ENCODE results near the gene CCL18.
A peak's percentile ranks its signal among the peaks of the same experiment; 100 is the strongest.
"Not testable (repeated sequence)": the region's sequence is repeated elsewhere in the genome, so short reads cannot be mapped to it uniquely, and the experiment has no call there.

The CCL18 gene

DNA sequence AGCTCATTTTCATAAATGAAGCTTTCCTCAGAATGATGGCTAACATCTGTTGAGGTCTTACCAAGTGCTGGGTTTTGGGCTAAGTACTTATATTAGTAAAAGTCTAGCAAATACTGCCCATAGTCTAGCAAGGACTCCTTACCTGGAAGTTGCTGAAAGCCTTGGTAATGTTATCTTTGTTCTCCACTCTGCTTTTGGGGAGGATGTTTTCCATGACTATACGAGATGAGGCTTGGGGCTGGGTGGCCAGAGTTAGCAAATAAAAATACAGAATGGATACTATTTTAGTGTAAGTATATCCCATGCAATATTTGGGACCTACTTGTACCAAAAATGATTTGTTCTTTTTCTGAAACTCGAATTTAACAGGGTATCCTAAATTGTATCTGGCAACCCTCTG lies 7.7 kb downstream of the CCL18 start:
- no peak for DNase-seq (ENCODE audit: low read depth in 3 of 3)

DNA sequence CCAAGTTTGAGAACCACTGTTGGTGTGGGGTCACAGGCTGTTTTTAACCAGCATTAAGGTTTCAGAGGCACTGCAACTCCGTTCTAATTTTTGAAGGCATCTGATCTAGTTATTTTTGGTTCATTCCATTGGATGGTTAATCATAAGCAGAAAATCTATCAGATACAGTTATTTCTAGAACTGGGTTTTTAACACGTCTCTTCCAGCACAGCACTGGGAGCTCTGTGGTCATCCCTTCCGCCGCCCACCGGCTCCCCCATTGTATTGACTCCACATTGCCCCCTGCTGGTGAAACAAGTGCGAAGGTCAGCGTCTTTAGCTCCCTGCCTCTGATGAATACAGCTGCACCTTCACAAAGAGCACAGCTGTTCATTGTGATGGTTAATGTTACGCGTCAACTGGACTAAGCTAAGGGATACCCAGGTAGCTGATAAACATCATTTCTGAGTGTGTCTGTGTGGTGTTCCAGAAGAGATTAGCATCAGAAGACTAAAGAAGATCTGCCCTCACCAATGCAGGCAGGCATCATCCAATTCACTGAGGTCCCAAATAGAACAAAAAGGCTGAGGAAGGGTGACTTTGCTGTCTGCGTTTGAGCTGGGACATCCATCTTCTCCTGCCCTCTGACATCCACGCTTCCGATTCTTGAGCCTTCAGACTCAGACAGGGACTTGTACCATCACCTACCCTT lies 8.5 kb downstream of the CCL18 start:
- peak in 1 of 3 experiments; percentile 28 for DNase-seq (ENCODE audit: low read depth in 3 of 3)

DNA sequence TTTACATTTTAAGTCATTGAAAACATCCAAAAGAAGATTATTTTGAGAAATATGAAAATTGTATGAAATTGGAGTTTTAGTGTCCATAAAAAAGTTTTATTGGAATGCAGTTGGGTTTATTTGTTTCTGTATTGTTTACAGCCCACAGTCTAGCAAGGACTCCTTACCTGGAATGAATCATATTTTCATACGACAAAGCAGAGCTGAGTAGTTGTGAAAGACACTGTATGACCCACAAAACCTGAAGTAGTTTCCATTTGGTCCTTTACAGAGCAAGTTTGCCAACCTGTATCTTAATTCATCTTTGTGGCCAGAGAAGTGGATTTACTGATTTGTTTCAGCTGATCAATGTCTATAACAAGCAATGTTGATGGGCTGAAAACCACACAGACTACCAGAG lies 10.3 kb downstream of the CCL18 start:
- DNase-seq (ENCODE audit: low read depth in 3 of 3), result no peak

DNA sequence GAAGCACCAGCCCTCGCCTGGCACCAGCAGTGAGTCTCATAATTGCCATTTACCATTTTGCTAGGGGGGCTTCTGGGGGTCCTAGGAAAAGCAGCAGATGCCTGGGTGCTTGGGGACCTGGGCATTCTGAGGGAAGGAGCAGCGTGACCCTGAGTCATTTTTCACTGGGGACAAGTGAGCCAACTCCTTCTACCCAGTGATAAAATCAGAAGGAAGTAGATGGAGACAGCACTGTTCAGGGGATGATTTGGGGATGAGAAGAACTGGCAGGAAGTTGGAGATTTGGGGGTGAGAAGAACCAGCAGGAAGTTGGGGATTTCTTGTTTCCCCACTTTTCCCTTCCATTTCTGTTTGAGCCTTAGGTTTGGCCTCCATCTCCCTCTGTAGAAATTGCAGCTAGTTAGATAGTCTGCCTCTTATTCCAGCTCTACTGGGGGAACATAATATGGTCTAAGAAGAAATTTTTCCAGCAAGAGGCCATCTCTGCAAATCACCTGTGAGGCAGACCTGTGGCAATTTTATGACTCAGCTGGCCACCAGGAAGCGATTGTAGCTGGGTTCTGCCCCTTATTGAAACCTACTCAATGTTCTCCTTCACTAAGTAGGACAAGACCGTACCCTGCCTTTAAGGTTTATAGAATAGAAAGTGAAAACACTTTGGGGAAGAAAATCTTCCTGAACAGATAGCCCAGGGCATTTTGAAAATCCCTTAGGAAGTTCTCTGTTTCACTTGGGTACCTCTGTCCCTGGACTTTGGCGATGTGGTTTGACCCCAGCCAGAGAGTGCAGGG lies 17.8 kb downstream of the CCL18 start:
- DNase-seq (ENCODE audit: low read depth in 3 of 3), result not testable (repeated sequence)

DNA sequence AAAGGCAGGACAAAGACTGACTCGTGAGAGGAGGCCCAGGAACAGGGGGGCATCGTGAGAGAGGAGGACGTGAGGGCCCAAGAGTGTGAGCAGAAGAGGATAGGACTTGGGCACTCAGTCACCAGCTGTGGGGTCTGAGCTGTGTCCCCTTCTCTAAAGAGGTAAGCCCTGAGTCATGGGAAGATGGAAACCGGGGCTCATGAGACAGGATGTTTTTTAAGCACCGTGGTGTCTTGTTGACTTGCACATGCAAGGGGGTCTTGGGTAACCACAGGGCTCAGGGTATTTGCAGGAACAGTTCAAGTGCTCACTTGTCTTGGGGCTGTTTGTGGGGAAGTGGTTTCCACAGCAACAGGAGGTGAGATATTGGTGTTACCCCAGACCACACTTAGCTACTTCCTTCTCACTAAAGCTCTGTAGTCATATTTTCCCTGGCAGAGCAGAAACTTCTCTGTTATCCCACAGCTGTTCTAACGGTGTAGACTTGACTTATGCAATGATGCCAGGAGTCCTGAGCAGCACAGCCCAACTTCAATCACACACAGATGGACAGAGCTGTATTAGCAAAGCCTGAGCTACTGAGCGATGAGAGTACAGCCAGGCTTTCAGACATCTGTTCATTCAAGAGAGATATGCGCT lies 18.5 kb downstream of the CCL18 start:
- not testable (repeated sequence) for DNase-seq (ENCODE audit: low read depth in 3 of 3)

DNA sequence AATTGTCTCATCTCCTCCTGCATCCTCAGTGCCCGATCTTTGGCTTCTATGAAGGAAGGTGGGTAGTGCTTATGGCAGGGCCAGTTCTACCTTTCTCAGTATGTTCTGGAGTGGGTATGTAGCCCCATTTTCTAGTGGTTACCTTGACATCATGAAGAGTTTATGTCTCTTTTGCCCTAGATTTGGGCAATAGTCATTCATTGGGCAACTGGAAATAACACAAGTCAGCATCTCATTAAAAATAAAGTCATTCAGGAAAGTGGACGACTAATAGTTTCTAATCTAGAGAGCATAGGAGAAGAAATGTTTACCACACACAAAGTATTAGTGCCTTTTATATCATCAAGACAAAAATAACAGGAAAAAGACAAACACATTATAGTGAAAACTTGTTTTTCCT lies 19.6 kb downstream of the CCL18 start:
- DNase-seq (ENCODE audit: low read depth in 3 of 3), result not testable (repeated sequence)

DNA sequence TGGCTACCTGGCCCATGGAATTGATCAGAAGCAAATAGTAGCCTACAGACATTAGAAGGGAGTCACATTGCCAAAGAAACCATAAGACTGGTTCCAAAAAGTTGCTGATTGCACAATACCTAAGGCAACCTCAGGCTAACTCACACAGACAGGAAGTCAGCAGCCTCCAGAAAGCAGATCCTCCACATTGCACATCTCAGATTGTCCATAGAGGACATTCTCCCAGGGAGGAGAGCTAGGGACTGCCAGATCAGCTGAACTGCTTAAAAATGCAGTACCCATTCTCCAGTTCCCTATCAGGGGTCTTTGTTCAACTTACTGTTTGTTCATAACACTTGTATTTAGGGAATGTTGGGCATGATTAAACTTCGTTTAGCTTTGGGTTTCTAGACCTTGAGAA lies 21.7 kb downstream of the CCL18 start:
- DNase-seq (ENCODE audit: low read depth in 3 of 3), result no peak

DNA sequence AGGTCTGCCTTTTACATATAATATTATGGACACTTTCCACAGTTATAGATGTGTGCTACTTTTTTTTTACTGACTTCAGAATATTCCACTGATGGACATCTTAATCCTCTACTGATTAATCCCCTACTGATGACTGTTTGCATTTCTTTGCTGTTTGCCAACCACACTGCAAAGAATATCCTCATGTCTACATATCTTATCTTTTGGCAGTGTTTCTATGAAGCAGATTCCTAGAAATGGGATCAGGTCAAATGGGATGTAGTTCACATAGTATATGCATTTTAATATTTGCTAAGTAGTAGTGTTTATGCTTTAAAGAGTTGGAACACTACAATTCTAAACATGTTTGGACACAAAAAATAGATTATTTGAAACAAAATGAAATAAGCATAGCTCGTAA lies 22.7 kb downstream of the CCL18 start:
- no peak for DNase-seq (ENCODE audit: low read depth in 3 of 3)

DNA sequence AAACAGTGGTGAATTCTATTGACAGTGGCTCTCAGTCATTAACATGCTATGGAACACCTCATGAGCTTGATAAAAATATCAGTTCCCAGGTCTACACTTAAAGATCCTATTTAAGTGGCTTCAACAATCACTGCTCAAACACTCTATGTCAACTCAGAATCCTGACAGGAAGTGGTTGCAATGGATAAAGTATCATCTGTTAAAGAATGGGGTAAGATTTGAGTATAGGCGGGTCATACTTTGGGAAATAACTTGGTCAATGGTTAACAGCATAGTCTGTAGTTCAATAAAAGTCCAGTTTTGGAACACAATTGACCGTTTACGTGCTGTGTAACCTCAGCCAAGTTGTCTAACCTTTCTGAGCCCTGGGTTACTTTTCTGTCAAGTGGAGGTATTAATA lies 23.4 kb downstream of the CCL18 start:
- DNase-seq (ENCODE audit: low read depth in 3 of 3), result not testable (repeated sequence)

DNA sequence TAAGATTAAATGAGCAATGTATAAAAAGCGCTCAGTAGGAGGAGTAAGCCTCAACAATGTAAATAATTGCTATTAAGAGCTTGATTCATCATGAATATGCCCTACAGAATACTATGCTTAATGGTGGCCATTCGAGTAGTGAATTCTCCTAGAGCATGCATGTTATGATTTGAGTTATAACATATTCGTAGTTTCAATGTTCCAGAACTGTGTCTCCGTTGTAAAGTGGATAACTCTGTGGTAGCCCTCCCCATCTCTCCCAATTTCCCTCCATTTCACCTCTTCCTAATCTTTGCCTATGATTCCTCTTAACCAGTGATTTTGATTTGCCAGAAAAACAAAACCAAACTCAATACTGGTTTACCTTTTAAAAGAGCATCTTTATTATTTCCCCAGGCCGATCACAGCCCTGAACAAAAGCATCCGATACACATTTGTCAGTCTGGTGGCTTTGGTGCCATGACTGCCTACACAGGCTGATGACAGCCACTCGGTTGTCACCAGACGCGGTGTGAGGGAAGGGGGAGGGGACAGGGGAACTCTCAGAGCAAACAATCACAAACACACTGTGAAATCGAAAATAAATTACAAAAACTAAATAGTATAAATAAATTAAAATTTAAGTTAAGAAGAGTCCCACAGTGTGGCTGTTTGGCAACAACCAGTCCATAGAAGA lies 24.0 kb downstream of the CCL18 start:
- DNase-seq (ENCODE audit: low read depth in 3 of 3), result not testable (repeated sequence)

DNA sequence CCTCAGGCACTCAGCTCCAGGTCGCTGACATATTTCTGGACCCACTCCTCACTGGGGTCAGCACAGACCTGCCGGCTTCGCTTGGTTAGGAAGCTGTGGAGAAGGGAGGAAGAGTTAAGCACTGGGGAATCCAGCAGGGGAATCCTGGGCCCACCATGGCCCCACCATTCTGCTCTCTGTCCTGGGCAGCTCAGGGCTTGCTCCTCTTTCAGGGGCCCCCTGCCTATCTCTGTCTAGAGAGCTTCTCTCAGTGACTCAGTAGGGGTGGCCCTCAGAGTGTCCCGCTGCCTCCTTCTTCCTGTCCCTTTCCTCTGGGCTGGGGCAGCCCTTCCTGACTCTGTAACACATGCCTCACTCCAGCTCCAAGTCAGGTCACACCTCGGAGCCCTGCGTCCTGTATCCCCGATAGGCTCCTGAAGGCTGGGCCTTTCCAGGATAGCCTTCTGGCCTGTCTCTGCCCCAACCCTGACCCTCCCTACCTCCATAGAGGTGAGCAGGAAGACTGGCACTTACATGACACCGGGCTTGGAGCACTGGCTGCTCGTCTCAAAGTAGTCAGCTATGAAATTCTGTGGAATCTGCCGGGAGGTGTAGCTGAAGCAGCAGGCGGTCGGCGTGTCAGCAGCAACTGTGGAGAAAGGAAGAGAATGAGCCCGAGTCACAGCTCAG lies 24.7 kb downstream of the CCL18 start:
- DNase-seq (ENCODE audit: low read depth in 3 of 3), result no peak

DNA sequence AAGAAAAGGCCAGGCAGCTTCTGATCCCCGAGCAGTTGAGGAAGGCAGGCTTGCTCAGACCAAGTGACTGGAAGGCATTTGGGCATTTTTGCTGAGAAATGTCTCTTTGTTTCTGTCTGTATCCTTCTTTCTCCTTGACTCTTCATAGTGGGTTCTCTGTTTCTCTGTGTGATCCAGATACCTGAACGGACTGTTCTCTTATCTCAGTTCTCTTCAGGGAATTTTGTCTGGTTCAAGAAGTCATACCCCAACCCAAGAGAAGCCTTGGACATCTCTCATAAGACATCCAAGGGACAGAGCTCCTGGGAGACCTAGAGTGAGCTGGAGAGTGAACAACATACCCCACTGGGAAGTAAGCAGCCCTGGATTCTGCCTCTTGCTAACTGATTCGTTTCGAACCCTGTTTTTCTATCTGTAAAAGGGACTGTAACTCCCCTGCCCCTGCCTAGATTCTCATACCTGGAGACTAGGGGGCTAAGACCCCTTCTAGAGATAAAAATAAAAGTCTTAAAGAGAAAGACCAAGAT lies 25.3 kb downstream of the CCL18 start:
- no peak for DNase-seq (ENCODE audit: low read depth in 3 of 3)

DNA sequence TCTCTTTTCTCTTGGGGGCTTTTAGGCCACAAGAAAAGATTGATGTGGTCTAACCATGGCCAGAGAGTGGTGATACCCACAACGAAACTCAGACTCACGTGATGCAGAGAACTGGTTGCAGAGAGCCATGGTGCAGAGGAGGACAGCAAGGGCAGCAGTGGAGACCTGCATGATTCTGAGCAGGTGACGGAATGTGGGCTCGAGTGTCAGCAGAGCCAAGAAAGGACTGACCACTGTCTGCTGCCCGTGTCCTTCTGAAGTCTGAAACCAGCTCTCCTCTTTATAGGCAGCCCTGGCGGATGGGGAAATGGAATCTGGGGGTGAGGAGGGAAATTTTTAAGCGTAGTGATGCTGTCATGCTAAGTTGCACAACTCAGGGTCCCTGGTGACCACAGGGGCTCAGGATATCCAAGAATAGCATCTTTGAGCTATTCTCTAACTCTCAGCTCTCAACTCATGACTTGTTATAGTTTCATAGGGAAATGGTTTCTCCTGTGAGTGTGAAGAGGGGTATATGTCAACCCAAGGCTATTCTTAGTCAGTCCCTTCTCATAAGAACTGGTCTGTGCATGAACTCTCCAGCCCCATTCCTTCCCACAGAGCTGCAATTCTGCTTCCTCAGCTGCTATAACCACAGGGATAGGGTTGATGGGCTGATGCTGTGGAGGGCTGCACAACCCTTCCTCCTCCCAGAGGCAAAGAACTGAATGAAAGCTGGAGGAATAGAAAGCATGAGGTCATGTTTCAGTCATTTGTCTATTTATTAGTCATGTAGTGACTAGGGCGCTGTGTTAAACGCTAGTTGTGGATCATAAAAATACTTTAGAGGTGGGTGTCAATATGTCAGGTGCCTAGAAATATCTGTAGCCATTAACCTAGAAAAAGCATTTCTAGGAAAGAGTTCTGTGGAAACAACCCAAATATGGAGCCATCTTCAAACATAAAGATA lies 26.1 kb downstream of the CCL18 start, which contains the start of gene CCL3:
Gene CCL3, minus strand, starts transcription at position 256 of the 949 bp plus-strand sequence. Its CDS starts 85 bp downstream, at position 171.
- no peak for DNase-seq (ENCODE audit: low read depth in 3 of 3)

DNA sequence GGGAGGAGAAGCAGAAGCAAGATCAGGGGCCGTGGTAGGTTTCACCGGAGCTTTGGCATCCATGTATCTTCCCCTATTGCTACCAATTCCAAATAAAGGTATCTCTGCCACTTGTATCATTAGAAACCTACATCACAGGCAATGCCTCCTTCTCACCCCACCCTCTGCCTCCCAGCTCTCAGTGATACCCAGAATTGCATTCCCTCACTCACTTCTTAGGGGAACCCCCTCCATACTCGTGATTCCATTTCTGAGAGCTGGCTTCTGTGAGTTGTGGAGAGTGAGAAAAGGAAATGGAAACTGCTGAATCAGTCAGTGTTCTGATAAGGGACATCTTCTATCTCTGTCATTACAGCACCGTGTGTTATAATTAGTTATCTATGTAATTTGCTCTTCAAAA lies 28.2 kb downstream of the CCL18 start:
- DNase-seq (ENCODE audit: low read depth in 3 of 3), result no peak

DNA sequence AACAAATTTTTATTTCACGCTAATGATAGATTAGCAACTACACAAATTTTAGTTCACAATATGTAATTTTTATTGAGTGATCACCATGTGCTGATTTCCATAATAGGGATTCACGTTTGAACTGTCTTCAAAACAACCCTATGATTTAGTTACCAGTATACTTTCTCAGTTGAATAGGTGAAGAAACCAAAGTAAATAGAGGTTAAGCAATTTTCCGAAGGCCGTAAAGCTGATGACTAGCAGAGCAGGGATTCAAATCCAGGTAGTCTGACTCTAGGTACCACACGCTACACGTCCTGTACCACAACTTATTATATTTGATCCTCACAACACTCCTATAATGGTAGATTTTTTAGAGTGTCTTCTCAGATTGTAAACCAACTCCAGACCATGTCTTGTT lies 28.6 kb downstream of the CCL18 start:
- not testable (repeated sequence) for DNase-seq (ENCODE audit: low read depth in 3 of 3)

DNA sequence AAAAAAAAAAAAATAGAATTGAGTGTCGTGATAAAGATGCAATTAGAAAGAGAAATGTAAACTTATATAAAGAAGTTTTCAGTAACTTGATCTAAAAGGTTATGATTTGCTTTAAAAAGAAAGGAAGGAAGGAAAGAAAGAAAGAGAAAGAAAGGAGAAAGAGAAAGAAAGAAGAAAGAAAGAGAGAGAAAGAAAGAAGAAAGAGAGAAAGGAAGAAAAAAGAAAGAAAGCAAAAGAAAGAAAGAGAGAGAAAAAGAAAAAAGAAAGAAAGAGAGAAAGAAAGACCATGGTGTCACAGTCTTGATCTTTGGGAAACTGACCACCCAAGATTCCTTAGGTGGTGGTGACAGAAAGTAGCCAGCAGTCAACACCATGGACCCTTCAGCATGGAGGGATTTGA lies 30.2 kb downstream of the CCL18 start:
- DNase-seq (ENCODE audit: low read depth in 3 of 3), result no peak

DNA sequence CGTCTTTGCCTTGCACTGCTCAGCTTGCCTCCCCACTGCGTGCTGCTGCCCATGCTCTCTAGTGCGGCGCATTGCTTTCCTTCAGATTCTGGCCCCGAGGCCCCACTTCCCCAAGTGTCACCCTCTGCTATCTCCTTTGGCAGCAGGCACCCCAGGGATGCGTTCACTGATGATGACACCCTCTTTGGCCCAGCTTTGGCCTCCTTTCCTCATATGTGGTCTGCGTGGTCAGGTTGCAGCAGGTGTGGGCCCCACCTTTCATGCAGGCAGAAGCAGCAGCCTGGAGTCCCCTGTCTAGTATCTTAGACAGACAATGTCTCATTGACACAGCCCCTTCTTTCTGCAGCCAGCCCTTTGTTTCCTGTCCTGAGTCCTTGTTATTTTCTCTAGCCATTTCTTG lies 30.7 kb downstream of the CCL18 start:
- DNase-seq (ENCODE audit: low read depth in 3 of 3), result no peak

DNA sequence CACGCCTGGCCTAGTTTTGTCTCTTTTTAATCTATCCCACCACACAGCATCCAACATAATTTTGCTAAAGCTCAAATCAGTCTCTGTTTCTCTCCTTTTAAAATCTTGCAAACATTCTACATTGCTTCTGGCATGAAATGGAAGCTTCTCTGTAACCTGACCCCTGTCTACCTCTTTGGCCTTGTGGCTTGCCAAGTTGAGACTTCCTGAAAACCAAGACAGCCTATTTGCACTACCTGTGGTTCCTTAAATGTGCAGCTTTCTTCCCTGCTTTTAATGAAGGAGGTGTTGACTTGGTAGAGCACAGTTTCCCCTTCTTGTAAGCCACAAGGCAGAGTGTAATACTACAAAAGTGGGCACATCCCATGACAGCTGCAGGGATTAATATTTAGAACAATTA lies 31.9 kb downstream of the CCL18 start:
- no peak for DNase-seq (ENCODE audit: low read depth in 3 of 3)

DNA sequence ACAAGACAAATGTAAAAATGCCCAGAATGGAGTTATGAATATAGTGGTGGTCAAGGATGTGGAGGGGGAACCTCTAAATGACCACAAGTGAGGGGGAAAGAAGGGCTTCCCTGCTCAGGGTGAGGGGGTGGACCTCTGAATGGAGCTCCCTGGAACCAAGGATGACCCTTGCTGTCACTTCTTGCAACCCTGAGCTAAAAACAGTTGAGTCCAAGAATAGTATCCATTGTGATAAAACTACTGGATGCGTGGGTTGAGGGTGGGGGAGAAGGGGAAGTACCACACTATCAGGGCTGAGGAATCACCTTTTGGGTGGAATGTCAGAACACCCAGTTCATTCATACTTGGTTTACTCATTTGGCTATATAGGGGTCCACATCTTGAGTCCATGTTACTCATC lies 34.9 kb downstream of the CCL18 start:
- DNase-seq (ENCODE audit: low read depth in 3 of 3), result not testable (repeated sequence)

DNA sequence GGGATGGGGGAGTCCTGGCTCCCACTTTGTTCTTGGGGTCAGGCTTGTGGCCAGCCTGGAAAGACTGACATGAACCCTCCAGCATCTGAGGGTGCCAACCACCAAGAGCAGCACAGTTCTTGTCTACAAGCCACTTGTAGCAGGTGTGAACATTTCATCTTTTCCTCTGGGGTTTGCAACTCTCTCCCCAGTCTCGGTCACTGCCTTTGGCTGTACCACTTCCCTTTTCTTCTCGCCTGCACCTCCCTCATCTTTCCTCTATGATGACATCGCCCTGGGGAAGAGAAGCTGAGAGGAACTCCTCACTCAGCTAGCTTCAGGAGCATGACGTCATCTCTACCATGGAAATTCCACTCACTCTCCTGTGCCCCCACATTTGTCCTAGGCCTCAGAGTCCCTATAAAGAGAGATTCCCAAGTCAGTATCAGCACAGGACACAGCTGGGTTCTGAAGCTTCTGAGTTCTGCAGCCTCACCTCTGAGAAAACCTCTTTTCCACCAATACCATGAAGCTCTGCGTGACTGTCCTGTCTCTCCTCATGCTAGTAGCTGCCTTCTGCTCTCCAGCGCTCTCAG lies 39.4 kb downstream of the CCL18 start, which contains the start of gene CCL4:
Gene CCL4, plus strand, starts transcription at position 427 of the 575 bp plus-strand sequence. Its CDS starts 79 bp downstream, at position 506.
- DNase-seq (ENCODE audit: low read depth in 3 of 3), result not testable (repeated sequence)
